HG03039 (cell line): ENCODE measurements around the gene SEC24C.
"Not testable (repeated sequence)": the region's sequence is repeated elsewhere in the genome, so short reads cannot be mapped to it uniquely, and the experiment has no call there.

ENCODE experiments used
- ATAC-seq: cut with Tn5 transposase; IDR thresholded peaks from one replicate; pipeline ENCODE4 v1.9.1; 2021; ENCODE audit warnings: mild to moderate bottlenecking, moderate library complexity; ENCODE audit not compliant: unreplicated experiment

Gene SEC24C

GRCh38 chr10:73771722-73772280 is 27.6 kb downstream of the SEC24C start:
- ATAC-seq, result peak; percentile 43

- peak; percentile 49 for ATAC-seq
These were observed 28.3 kb downstream of the SEC24C start for GRCh38 chr10:73772281-73773151.

GRCh38 chr10:73773152-73773879 is 29.1 kb downstream of the SEC24C start:
- ATAC-seq, result no peak

- ATAC-seq, result no peak
These were observed 30.5 kb downstream of the SEC24C start for GRCh38 chr10:73774637-73775036.

- no peak for ATAC-seq
These were observed 34.8 kb downstream of the SEC24C start for GRCh38 chr10:73779018-73779417.

GRCh38 chr10:73779539-73780197 is 35.5 kb downstream of the SEC24C start:
- ATAC-seq, result no peak

- no peak for ATAC-seq
These were observed 36.1 kb downstream of the SEC24C start for GRCh38 chr10:73780301-73780700.

- no peak for ATAC-seq
These were observed 36.8 kb downstream of the SEC24C start for GRCh38 chr10:73780966-73781365.

GRCh38 chr10:73781548-73781878 is 37.3 kb downstream of the SEC24C start:
- ATAC-seq, result no peak

GRCh38 chr10:73781879-73782748 is 37.9 kb downstream of the SEC24C start, which contains the start of gene CHCHD1:
Gene CHCHD1, plus strand, starts transcription at chr10:73782048. Its CDS starts 28 bp downstream, at chr10:73782076.
- peak; percentile 37 for ATAC-seq

GRCh38 chr10:73782749-73783085 is 38.5 kb downstream of the SEC24C start:
- no peak for ATAC-seq

- peak; percentile 76 for ATAC-seq
These were observed 41.1 kb downstream of the SEC24C start, which contains the start of gene ZSWIM8 for GRCh38 chr10:73785211-73785720. Gene ZSWIM8, plus strand, starts transcription at chr10:73785606. Its CDS starts 273 bp downstream, at chr10:73785879.

GRCh38 chr10:73785721-73786511 is 41.7 kb downstream of the SEC24C start:
- ATAC-seq, result peak; percentile 22

- no peak for ATAC-seq
These were observed 42.3 kb downstream of the SEC24C start for GRCh38 chr10:73786512-73786885.

GRCh38 chr10:73787031-73787800 is 43.0 kb downstream of the SEC24C start:
- not testable (repeated sequence) for ATAC-seq

- ATAC-seq, result no peak
These were observed 44.9 kb downstream of the SEC24C start for GRCh38 chr10:73788864-73789658.

GRCh38 chr10:73789659-73790055 is 45.5 kb downstream of the SEC24C start:
- no peak for ATAC-seq
